Caco-2 (cell line): ENCODE results near the gene METAP1. TPM values are rescaled to one million over a fixed set of nuclear protein-coding genes. Genes with fewer than 3 reads are reported as not detected.
"Not testable (repeated sequence)": the region's sequence is repeated elsewhere in the genome, so short reads cannot be mapped to it uniquely, and the experiment has no call there.

Experiments
- BruUV-seq: library from RNA; stranded (reverse); fragments of 400-500 nt; replicated peaks from 2 replicates; lab custom pipeline; 2021; lab: Mats Ljungman, UMichigan
- CTCF ChIA-PET: fragments of 300-600 bp; sonication (Branson Sonifier 250); formaldehyde crosslinking; loops from one replicate; lab custom pipeline; 2022; ENCODE audit warnings: antibody characterized with exemption; lab: Charles Lee
- POLR2A ChIA-PET: fragments of 300-600 bp; sonication (Branson Sonifier 250); formaldehyde crosslinking; loops from one replicate; lab custom pipeline; 2022; ENCODE audit warnings: antibody characterized with exemption; lab: Charles Lee
- DNase-seq, 2 experiments: peaks; one replicate each; pipeline versions ENCODE4 v3.0.0 to v3.0.0-alpha.2; 2020 to 2022
- H3K27me3 ChIP-seq: replicated peaks from 2 replicates; pipeline ENCODE4 v1.6.0; 2011; ENCODE audit warnings: low read length; ENCODE audit not compliant: control insufficient read depth, insufficient read depth
- H3K36me3 ChIP-seq: 2 replicates; pipeline ENCODE4 v1.5.1; 2011; ENCODE audit warnings: low read length; ENCODE audit not compliant: control insufficient read depth, insufficient read depth
- H3K4me1 ChIP-seq: fragments of 250-450 bp; sonication (Bioruptor Pico); 2 replicates; pipeline ENCODE4 v1.5.1; 2020; ENCODE audit warnings: mild to moderate bottlenecking
- H3K4me3 ChIP-seq: 2 replicates; pipeline ENCODE4 v1.5.1; 2011; ENCODE audit warnings: low read depth, mild to moderate bottlenecking, control low read depth, low read length
- H3K9me3 ChIP-seq: fragments of 250-450 bp; sonication (Bioruptor Pico); 2 replicates; pipeline ENCODE4 v1.5.1; 2020; ENCODE audit warnings: mild to moderate bottlenecking, moderate library complexity
- H3K27ac Mint-ChIP-seq: one replicate; pipeline ENCODE4 v1.8.0; 2022; ENCODE audit warnings: mixed read lengths; ENCODE audit not compliant: unreplicated experiment
- H3K27me3 Mint-ChIP-seq: one replicate; pipeline ENCODE4 v1.8.0; 2022; ENCODE audit warnings: mixed read lengths; ENCODE audit not compliant: insufficient read depth, unreplicated experiment
- H3K36me3 Mint-ChIP-seq: one replicate; pipeline ENCODE4 v1.8.0; 2022; ENCODE audit warnings: mild to moderate bottlenecking, mixed read lengths; ENCODE audit not compliant: insufficient read depth, unreplicated experiment
- H3K4me1 Mint-ChIP-seq: one replicate; pipeline ENCODE4 v1.8.0; 2022; ENCODE audit warnings: low read depth, mixed read lengths; ENCODE audit not compliant: unreplicated experiment
- H3K4me3 Mint-ChIP-seq: one replicate; pipeline ENCODE4 v1.8.0; 2022; ENCODE audit warnings: mild to moderate bottlenecking, moderate library complexity, mixed read lengths; ENCODE audit not compliant: unreplicated experiment
- H3K9me3 Mint-ChIP-seq: one replicate; pipeline ENCODE4 v1.8.0; 2022; ENCODE audit warnings: mixed read lengths; ENCODE audit not compliant: unreplicated experiment
- CTCF ChIP-seq, 2 experiments: fragments of 200-600 bp in 1 of 2; IDR thresholded peaks; 1 replicate in 1 of 2; 2 replicates in 1 of 2; pipeline versions ENCODE4 v1.5.1 to v1.8.0; 2011 to 2022; ENCODE audit warnings: antibody characterized with exemption in 1 of 2, control low read depth in 1 of 2, inconsistent platforms in 1 of 2, low read depth in 1 of 2, low read length in 1 of 2, mild to moderate bottlenecking in 1 of 2, moderate library complexity in 1 of 2; ENCODE audit not compliant: insufficient read depth in 1 of 2, severe bottlenecking in 1 of 2, unreplicated experiment in 1 of 2
- intact Hi-C: fragments of 100-400 bp; cut with micrococcal nuclease; formaldehyde crosslinking; loops from one replicate; pipeline ENCODE4 v1.10.0; 2022; ENCODE audit not compliant: unreplicated experiment
- microRNA-seq: library from miRNA; unstranded; fragments of <30 nt; microRNA quantifications from one replicate; pipeline ENCODE4 v1.2.0, GENCODE V29; 2022
- total RNA-seq: library from RNA; stranded (reverse); gene quantifications from 2 replicates; pipeline ENCODE4 v1.2.3, GENCODE V29; 2022

The METAP1 gene
- total RNA-seq, 1 experiment from 2014 or later = 83.0 TPM

- CTCF ChIA-PET = no interaction called here
- H3K9me3 Mint-ChIP-seq = no peaks in the 10 kb centered on the region
These were observed 107.6 kb downstream of the METAP1 start for GRCh38 chr4:99103166-99103565.

GRCh38 chr4:99104153-99104552, 108.6 kb downstream of the METAP1 start:
- Histone ChIP-seq H3K27me3 (no peaks in the 10 kb centered on the region), H3K9me3 (no peaks in the 10 kb centered on the region), H3K4me1 (no peaks in the 10 kb centered on the region), H3K36me3 (no peaks in the 10 kb centered on the region), H3K4me3 (no peak overlapping the region)
- H3K36me3 Mint-ChIP-seq = no peaks in the 10 kb centered on the region
- ChIA-PET POLR2A (no interaction called here), CTCF (no interaction called here)
- H3K9me3 Mint-ChIP-seq = no peaks in the 10 kb centered on the region
- no peaks in the 10 kb centered on the region for H3K27me3 Mint-ChIP-seq
- intact Hi-C loops = no loop called here
- no peaks in the 10 kb centered on the region for H3K4me1 Mint-ChIP-seq
- no peak for TF ChIP-seq CTCF (IDR thresholded peaks at IDR 0.05; ENCODE audit: insufficient read depth in 1 of 2, low read depth in 1 of 2, low read length in 1 of 2, severe bottlenecking in 1 of 2, unreplicated experiment in 1 of 2)
- no peak overlapping the region for H3K27ac Mint-ChIP-seq
- no peak overlapping the region for H3K4me3 Mint-ChIP-seq
- no peak for DNase-seq
- no TSS peak for BruUV-seq

More at GRCh38 chr4:99103166-99103565, 107.6 kb downstream of the METAP1 start:
- no peaks in the 10 kb centered on the region for H3K9me3 ChIP-seq
- POLR2A ChIA-PET = no interaction called here
- no peak for TF ChIP-seq CTCF (IDR thresholded peaks at IDR 0.05; ENCODE audit: insufficient read depth in 1 of 2, low read depth in 1 of 2, low read length in 1 of 2, severe bottlenecking in 1 of 2, unreplicated experiment in 1 of 2)
- no peak for DNase-seq
- BruUV-seq = no TSS peak
- intact Hi-C loops = no loop called here
- Mint-ChIP-seq H3K4me1 (no peaks in the 10 kb centered on the region), H3K4me3 (no peak overlapping the region), H3K27me3 (no peaks in the 10 kb centered on the region), H3K27ac (no peak overlapping the region), H3K36me3 (no peaks in the 10 kb centered on the region)
- no peaks in the 10 kb centered on the region for H3K27me3 ChIP-seq
- no peak overlapping the region for H3K4me3 ChIP-seq
- no peaks in the 10 kb centered on the region for H3K36me3 ChIP-seq
- H3K4me1 ChIP-seq = no peaks in the 10 kb centered on the region

- H3K4me3 ChIP-seq, H3K27ac Mint-ChIP-seq, H3K9me3 ChIP-seq, CTCF ChIA-PET, H3K36me3 ChIP-seq, DNase-seq, H3K9me3 Mint-ChIP-seq, H3K4me3 Mint-ChIP-seq, H3K36me3 Mint-ChIP-seq, BruUV-seq, H3K27me3 Mint-ChIP-seq, intact Hi-C loops, H3K4me1 Mint-ChIP-seq, H3K27me3 ChIP-seq, H3K4me1 ChIP-seq, POLR2A ChIA-PET: not testable (repeated sequence)
These were observed 113.8 kb downstream of the METAP1 start for GRCh38 chr4:99109286-99109685.

Small RNAs within 50 kb of the gene (microRNA-seq; reads per million reads assigned to microRNA genes)
- gene MIR3684 = 4.8 reads per million, percentile 33 among the genes with 10 or more reads in this experiment

Other genes with a start within 250 kb of the METAP1 start
- gene EIF4E, start 66.6 kb upstream of the METAP1 start, total RNA-seq = 140 and 151 TPM in 2 replicates
- 144 and 161 TPM in 2 replicates for gene ADH5, start 93.1 kb downstream of the METAP1 start, total RNA-seq
- gene ADH4, start 148.6 kb downstream of the METAP1 start, total RNA-seq = 2.2 and 2.5 TPM in 2 replicates
- 6.8 and 9.1 TPM in 2 replicates for gene ADH6, start 223.5 kb downstream of the METAP1 start, total RNA-seq